Hematopoietic multipotent progenitor cell treated with erythropoietin and hydrocortisone succinate and interleukin-3 and kit ligand, for 6 days (in vitro differentiated cells): ENCODE results near the gene DLGAP1.
"Not testable (repeated sequence)": the region's sequence is repeated elsewhere in the genome, so short reads cannot be mapped to it uniquely, and the experiment has no call there.

Source experiments
- DNase-seq: peaks from one replicate; pipeline ENCODE4 v3.0.0-alpha.2; 2015

DLGAP1 gene

GRCh38 chr18:4384932-4385331 lies 70.2 kb downstream of the DLGAP1 start:
- DNase-seq = no peak

- DNase-seq = no peak
Observed at GRCh38 chr18:4374564-4374963, 80.5 kb downstream of the DLGAP1 start.

- DNase-seq = no peak
Observed at GRCh38 chr18:4369705-4370104, 85.4 kb downstream of the DLGAP1 start.

GRCh38 chr18:4360221-4360715 lies 94.8 kb downstream of the DLGAP1 start:
- no peak for DNase-seq

GRCh38 chr18:4358618-4359017 lies 96.5 kb downstream of the DLGAP1 start:
- DNase-seq = no peak

- DNase-seq = no peak
Observed at GRCh38 chr18:4357579-4357978, 97.5 kb downstream of the DLGAP1 start.

- no peak for DNase-seq
Observed at GRCh38 chr18:4356929-4357328, 98.2 kb downstream of the DLGAP1 start.

- DNase-seq = no peak
Observed at GRCh38 chr18:4353853-4354418, 101.2 kb downstream of the DLGAP1 start.

GRCh38 chr18:4352746-4353551 lies 102.2 kb downstream of the DLGAP1 start:
- no peak for DNase-seq

- no peak for DNase-seq
Observed at GRCh38 chr18:4351005-4351404, 104.1 kb downstream of the DLGAP1 start.

- no peak for DNase-seq
Observed at GRCh38 chr18:4335386-4335785, 119.7 kb downstream of the DLGAP1 start.

- no peak for DNase-seq
Observed at GRCh38 chr18:4333043-4333442, 122.1 kb downstream of the DLGAP1 start.

- no peak for DNase-seq
Observed at GRCh38 chr18:4319738-4320677, 135.1 kb downstream of the DLGAP1 start.

- DNase-seq = no peak
Observed at GRCh38 chr18:4318311-4318710, 136.8 kb downstream of the DLGAP1 start.

- not testable (repeated sequence) for DNase-seq
Observed at GRCh38 chr18:4311945-4312344, 143.2 kb downstream of the DLGAP1 start.

- DNase-seq = no peak
Observed at GRCh38 chr18:4311136-4311535, 144.0 kb downstream of the DLGAP1 start.

GRCh38 chr18:4309227-4309626 lies 145.9 kb downstream of the DLGAP1 start:
- no peak for DNase-seq

GRCh38 chr18:4308576-4308975 lies 146.5 kb downstream of the DLGAP1 start:
- DNase-seq = no peak

GRCh38 chr18:4299395-4299794 lies 155.7 kb downstream of the DLGAP1 start:
- no peak for DNase-seq

- no peak for DNase-seq
Observed at GRCh38 chr18:4293337-4293736, 161.8 kb downstream of the DLGAP1 start.

GRCh38 chr18:4292696-4293095 lies 162.4 kb downstream of the DLGAP1 start:
- no peak for DNase-seq

- not testable (repeated sequence) for DNase-seq
Observed at GRCh38 chr18:4287340-4287739, 167.8 kb downstream of the DLGAP1 start.

GRCh38 chr18:4286256-4286655 lies 168.9 kb downstream of the DLGAP1 start:
- no peak for DNase-seq
